ENCODE data around the gene TNS2.
A peak's percentile ranks its signal among the peaks of the same experiment; 100 is the strongest.
"Not testable (repeated sequence)": the region's sequence is repeated elsewhere in the genome, so short reads cannot be mapped to it uniquely, and the experiment has no call there.

Gene TNS2

DNA sequence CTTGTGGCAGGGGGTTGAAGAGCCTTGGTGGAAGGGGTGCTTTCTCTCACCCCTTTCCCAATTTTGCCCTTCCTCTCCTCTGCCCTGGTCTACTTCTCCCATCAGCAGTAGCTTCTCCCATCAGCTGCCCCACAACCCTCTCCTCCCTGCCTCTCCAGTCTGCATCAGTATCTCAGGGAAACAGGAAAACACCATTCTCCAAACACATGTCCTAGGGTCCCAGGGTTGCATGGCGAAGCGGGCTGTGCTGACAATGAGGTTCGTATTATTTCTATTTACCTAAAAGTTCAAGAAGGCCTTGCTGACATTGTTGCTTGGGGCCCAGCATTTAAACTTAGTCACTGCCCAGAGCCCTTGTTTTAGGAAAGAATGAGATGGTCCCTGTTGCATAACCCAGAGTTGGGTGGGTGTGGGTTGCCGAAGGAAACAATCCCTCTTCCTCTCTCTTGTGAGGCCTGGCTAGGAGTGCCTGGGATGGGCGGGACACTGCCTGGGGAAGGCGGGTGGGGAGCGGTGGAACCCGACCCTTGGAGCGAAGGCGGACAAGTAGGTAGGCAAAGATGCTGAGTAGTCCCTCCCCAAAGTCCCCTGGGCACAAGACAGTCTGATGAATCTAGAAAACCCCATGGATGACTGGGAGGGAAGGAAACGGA, 46.4 kb downstream of the TNS2 start:
- no peak for DNase-seq

DNA sequence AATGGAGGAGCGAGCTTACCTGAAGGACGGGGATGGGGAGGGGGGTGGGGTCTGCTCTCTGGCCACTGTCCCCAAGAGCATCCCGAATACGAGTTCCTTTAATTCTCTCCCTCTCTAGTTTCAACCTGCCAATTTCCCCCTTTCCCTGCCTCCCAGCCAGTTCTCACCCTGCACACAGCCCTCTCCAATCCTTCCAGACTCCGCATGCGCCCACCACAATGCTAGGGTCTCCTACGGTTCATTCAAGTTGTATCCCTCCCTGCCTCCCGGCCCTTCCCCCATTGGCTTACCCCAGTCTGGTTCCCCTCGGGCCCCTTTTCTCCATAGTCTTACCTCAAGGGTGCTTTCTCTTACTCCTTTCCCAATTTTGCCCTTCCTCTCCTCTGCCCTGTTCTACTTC, 46.9 kb downstream of the TNS2 start:
- no peak for DNase-seq

DNA sequence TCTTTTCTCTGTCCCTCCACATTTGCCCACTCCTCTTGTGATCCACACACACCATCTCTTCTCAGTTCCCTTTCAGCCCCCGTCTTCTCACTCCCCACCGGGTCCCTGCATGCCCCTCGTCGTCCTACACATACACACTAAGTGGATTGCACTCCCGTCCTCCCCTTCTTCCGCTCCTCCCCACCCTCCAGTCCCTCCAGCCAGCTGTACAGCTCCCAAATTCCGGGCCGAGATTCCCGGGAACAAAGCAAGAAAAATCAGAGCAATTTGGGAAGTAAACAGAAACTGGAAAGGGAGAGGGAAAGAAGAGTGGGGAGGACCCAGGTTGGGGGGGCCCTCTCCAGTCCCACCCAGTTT, 47.3 kb downstream of the TNS2 start:
- DNase-seq, result peak; percentile 48

DNA sequence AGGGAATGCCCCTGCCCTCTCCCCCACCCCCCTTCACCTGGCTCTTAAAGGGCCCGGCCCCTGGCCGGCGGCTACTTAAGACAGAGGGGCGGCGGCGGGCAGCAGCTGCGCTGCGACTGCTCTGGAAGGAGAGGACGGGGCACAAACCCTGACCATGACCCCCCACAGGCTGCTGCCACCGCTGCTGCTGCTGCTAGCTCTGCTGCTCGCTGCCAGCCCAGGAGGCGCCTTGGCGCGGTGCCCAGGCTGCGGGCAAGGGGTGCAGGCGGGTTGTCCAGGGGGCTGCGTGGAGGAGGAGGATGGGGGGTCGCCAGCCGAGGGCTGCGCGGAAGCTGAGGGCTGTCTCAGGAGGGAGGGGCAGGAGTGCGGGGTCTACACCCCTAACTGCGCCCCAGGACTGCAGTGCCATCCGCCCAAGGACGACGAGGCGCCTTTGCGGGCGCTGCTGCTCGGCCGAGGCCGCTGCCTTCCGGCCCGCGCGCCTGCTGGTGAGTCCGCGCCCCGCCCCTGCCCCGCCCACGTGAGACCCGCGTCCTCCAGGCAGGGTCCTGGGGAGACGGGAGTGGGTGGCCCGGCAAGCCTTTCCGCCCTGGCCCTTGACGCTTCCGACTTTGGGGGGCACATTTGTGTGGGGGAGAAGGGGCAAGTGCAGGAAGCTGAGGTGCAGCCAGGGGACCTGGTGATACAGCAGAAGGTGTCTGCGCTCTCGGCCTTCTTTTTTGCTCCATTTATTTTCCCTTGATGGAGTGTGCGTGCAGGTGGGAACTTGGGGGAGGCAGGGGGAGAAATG, 47.9 kb downstream of the TNS2 start, which contains the start of gene IGFBP6:
Gene IGFBP6 (plus strand): TSS at position 104 of the 790 bp plus-strand sequence. CDS start 51 bp downstream, at position 155.
- DNase-seq, result peak; percentile 54

- no peak for DNase-seq
Observed at GRCh38 chr12:53098354-53098981, 48.6 kb downstream of the TNS2 start.

- DNase-seq, result peak; percentile 85
Observed at GRCh38 chr12:53099071-53099882, 49.4 kb downstream of the TNS2 start.

DNA sequence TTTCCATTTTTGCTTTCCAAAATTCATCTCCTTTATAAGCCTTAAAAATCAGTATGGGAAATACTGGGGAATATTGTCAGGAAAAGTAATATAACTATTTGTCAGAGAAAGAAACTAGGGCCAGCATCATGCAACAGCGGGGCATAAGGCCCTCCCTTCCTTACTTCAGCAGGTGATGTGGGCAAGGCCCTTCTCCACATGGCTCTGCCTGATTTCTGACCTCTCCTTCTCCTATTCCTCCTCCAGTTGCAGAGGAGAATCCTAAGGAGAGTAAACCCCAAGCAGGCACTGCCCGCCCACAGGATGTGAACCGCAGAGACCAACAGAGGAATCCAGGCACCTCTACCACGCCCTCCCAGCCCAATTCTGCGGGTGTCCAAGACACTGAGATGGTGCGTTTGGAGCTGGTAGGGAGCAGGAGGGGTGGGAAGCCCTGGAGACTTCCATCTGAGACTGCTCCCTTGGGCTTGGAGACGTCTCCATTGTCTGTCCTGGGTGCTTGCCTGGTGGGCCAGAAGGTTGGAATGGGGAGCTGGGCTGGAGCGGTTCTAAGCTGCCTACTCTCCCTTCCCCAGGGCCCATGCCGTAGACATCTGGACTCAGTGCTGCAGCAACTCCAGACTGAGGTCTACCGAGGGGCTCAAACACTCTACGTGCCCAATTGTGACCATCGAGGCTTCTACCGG, 50.7 kb downstream of the TNS2 start:
- no peak for DNase-seq

DNA sequence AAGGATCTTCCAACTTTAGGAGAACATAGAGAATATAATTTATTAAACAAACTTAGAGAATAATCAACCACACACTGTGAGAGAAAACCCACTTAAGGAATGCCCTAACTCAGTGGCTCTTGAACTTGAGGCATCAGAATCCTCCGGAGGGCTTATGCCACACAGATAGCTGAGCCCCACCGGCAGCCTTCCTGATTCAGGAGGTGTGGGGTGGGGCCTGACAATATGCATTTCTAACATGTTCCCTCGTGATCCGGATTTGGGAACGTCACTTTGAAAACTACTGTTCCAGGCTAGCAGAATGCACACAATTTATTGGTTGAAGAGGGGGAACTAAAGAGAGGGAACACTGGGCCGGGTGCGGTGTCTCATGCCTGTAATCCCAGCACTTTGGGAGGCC, 51.4 kb downstream of the TNS2 start:
- DNase-seq, result no peak

DNA sequence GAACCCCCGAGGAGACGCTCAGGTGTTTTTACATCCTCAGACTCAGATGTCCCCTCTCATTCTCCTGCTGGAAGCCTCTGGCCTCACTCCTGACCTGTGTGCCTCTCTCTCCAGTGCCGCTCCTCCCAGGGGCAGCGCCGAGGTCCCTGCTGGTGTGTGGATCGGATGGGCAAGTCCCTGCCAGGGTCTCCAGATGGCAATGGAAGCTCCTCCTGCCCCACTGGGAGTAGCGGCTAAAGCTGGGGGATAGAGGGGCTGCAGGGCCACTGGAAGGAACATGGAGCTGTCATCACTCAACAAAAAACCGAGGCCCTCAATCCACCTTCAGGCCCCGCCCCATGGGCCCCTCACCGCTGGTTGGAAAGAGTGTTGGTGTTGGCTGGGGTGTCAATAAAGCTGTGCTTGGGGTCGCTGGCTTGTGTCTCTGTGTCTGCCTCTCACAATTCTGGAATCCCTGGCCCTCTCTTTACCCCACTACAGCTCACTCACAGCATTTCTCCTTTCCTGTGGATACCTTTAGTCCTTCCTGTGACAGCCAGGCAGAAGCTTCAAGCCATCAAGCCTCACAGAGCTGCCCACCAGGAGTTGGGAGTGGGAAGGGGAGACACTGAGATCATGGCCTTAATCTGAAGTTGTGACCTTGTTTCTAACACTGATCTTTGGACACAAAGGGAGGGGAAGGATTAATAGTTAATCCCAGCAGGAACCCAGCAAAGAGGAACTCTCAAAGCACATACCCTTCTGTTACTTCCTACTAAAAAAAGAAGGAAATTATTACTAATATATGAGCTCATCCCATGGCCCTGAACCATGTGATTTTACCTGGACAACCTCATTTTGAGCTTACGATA, 52.3 kb downstream of the TNS2 start:
- peak; percentile 62 for DNase-seq

DNA sequence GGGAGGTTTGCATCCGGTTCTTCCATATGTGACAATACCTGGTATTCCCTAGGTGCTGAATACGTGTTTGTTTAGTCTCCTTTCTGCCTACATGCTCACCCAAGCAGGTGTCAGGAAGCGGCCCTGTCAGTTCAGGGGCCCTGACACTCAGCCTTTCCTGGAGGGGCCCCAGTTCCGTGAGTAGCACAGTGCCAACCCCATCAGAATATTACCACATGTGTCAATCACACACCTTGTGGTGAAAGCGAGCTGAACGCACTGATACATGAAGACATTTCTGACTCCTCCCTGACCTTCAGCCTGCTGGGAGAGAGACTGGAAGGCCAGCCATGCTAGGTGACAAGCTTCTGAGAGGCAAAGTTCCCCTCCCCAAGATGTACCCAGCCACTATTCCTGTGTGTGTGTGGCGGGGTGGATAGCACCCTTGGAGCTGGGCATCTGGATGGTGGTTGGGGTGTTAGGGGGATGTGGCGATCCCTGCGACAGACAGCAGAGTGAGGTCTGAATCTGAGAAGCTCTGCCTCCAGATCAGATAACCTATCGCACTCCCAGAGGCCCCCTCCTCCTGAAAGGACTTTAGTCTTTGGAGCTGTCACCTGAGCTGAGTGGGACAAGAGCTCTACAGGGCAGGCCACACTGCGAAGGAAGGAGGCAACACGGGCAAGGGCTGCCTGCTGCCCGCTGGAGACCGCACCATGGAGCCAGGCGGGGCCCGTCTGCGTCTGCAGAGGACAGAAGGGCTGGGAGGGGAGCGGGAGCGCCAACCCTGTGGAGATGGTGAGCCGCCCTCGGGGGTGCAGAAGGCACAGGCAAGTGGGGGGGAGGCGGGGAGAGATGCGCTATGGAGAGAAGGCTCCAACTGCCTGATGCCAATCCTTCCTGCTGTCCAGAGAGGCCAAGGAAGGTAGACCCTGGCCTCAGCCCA, 53.3 kb downstream of the TNS2 start, which contains the start of gene SOAT2:
Gene SOAT2 (plus strand): TSS at position 604 of the 925 bp plus-strand sequence. CDS start 92 bp downstream, at position 696.
- DNase-seq, result no peak

GRCh38 chr12:53103860-53104305, 54.0 kb downstream of the TNS2 start:
- no peak for DNase-seq

- no peak for DNase-seq
Observed at GRCh38 chr12:53105256-53105655, 55.4 kb downstream of the TNS2 start.

DNA sequence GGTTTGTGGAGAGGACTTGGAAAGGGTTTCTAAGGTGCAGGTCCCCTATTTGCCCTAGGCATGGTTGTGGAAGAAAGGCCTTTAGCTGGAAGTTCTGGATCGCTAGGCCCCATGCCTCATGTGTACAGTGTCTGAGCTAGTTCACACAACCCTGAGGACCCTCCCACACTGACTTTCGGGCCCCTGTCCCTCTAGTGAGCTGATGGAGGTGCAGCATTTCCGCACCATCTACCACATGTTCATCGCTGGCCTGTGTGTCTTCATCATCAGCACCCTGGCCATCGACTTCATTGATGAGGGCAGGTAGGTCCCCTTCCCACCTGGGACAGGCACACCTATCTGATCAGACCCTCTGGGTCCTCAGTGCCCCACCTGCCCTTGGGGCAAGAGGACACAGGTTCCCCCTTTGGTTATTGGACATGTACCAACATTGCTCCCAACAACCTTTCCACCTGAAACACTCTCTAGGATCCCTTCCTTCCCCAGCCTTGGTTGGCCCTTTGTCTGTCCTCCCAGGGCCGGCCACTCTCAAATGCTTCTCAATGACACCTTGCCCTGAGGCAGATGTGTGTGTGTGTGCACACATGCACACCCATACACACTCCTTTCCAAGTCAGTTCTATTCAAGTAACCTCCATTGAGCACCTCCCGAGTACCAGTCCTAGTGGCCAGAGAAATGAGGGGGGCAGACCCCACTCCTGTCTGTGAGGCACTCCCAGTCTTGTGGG, 56.0 kb downstream of the TNS2 start:
- no peak for DNase-seq

- DNase-seq, result no peak
Observed at GRCh38 chr12:53107122-53107521, 57.3 kb downstream of the TNS2 start.

- DNase-seq, result not testable (repeated sequence)
Observed at GRCh38 chr12:53112431-53112830, 62.6 kb downstream of the TNS2 start.

- DNase-seq, result no peak
Observed at GRCh38 chr12:53113136-53113705, 63.4 kb downstream of the TNS2 start.

DNA sequence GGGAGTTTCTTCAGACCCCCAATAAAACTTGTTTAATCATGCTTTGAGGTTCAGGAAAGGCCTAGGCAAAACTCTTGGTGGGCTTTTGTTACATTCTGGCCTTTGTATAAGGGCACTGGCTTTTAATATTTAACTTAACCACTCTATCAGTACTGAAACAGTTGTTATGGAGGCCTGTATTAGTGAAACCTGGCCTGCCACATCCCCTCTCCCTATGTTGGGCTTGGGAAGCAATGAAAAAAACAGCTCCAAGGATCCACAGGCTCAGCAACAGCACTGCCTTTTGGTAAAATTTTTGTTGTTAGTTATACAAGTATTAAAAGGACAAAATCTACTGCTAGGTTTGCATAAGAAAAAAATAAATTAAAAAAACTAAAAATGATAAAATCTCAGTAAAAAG, 64.1 kb downstream of the TNS2 start:
- DNase-seq, result no peak
